Measurements from ENCODE around the gene ETV6. TPM values are rescaled to one million over a fixed set of nuclear protein-coding genes. Genes with fewer than 3 reads are reported as not detected.

The ETV6 gene
- total RNA-seq, 1 donor from 2014 or later = 31.4 TPM

GRCh38 chr12:11821386-11822080 is 172.1 kb downstream of the ETV6 start:
- TF ChIP-seq CTCF (IDR thresholded peaks at IDR 0.05; ENCODE audit: unreplicated experiment) = no peak
- H3K4me3 Mint-ChIP-seq = no peak overlapping the region
- no peaks in the 10 kb centered on the region for H3K27me3 Mint-ChIP-seq (ENCODE audit: low read depth)
- no peaks in the 10 kb centered on the region for H3K9me3 Mint-ChIP-seq
- peaks cover 2% of the 10 kb centered on the region for H3K36me3 Mint-ChIP-seq
- no peak for DNase-seq (ENCODE audit: low spot score in 2 of 2, unreplicated experiment in 2 of 2)
- peaks cover 33% of the 10 kb centered on the region for H3K4me1 Mint-ChIP-seq
- H3K27ac Mint-ChIP-seq = peak overlapping the region; percentile 71

GRCh38 chr12:11822081-11822834 is 172.8 kb downstream of the ETV6 start:
- no peak for TF ChIP-seq CTCF (IDR thresholded peaks at IDR 0.05; ENCODE audit: unreplicated experiment)
- peak overlapping the region; percentile 71 for H3K27ac Mint-ChIP-seq
- peaks cover 36% of the 10 kb centered on the region for H3K4me1 Mint-ChIP-seq
- H3K36me3 Mint-ChIP-seq = peaks cover 2% of the 10 kb centered on the region
- no peak overlapping the region for H3K4me3 Mint-ChIP-seq
- H3K9me3 Mint-ChIP-seq = no peaks in the 10 kb centered on the region
- no peaks in the 10 kb centered on the region for H3K27me3 Mint-ChIP-seq (ENCODE audit: low read depth)
- DNase-seq (ENCODE audit: low spot score in 2 of 2, unreplicated experiment in 2 of 2) = peak in 1 of 2 experiments; percentile 59

- Mint-ChIP-seq H3K4me3 (no peak overlapping the region), H3K27me3 (ENCODE audit: low read depth) (no peaks in the 10 kb centered on the region), H3K4me1 (peaks cover 36% of the 10 kb centered on the region), H3K36me3 (peaks cover 2% of the 10 kb centered on the region), H3K27ac (peak overlapping the region; percentile 18), H3K9me3 (no peaks in the 10 kb centered on the region)
- no peak for TF ChIP-seq CTCF (IDR thresholded peaks at IDR 0.05; ENCODE audit: unreplicated experiment)
- no peak for DNase-seq (ENCODE audit: low spot score in 2 of 2, unreplicated experiment in 2 of 2)
Observed at GRCh38 chr12:11823043-11823442, 173.6 kb downstream of the ETV6 start.

GRCh38 chr12:11823593-11823992 is 174.1 kb downstream of the ETV6 start:
- Mint-ChIP-seq H3K4me3 (no peak overlapping the region), H3K9me3 (no peaks in the 10 kb centered on the region), H3K27ac (no peak overlapping the region), H3K36me3 (peaks cover 2% of the 10 kb centered on the region), H3K27me3 (ENCODE audit: low read depth) (no peaks in the 10 kb centered on the region), H3K4me1 (peaks cover 36% of the 10 kb centered on the region)
- no peak for DNase-seq (ENCODE audit: low spot score in 2 of 2, unreplicated experiment in 2 of 2)
- TF ChIP-seq CTCF (IDR thresholded peaks at IDR 0.05; ENCODE audit: unreplicated experiment) = no peak

- Mint-ChIP-seq H3K27me3 (ENCODE audit: low read depth) (no peaks in the 10 kb centered on the region), H3K4me3 (no peak overlapping the region), H3K4me1 (peaks cover 36% of the 10 kb centered on the region), H3K36me3 (peaks cover 2% of the 10 kb centered on the region), H3K9me3 (no peaks in the 10 kb centered on the region), H3K27ac (no peak overlapping the region)
- TF ChIP-seq CTCF (IDR thresholded peaks at IDR 0.05; ENCODE audit: unreplicated experiment) = no peak
- DNase-seq (ENCODE audit: low spot score in 2 of 2, unreplicated experiment in 2 of 2) = no peak
Observed at GRCh38 chr12:11824069-11824468, 174.6 kb downstream of the ETV6 start.
